RPMI7951 (cell line): ENCODE results near the gene MYO5B. TPM values are rescaled to one million over a fixed set of nuclear protein-coding genes. Genes with fewer than 3 reads are reported as not detected.

Experiments
- DNase-seq: peaks from one replicate; pipeline ENCODE4 v3.0.0-alpha.2; 2012; ENCODE audit warnings: low read depth
- total RNA-seq: library from RNA; depleted of rRNA; stranded (reverse); fragments of >200 nt; shearing (Covaris generic); gene quantifications from 2 replicates; pipeline ENCODE4 v1.2.3, GENCODE V29; 2014

MYO5B gene
- total RNA-seq, 1 experiment from 2014 or later, result 0.36 TPM

- DNase-seq, result no peak
Measured at GRCh38 chr18:49924293-49924983, 270.5 kb downstream of the MYO5B start.

DNA sequence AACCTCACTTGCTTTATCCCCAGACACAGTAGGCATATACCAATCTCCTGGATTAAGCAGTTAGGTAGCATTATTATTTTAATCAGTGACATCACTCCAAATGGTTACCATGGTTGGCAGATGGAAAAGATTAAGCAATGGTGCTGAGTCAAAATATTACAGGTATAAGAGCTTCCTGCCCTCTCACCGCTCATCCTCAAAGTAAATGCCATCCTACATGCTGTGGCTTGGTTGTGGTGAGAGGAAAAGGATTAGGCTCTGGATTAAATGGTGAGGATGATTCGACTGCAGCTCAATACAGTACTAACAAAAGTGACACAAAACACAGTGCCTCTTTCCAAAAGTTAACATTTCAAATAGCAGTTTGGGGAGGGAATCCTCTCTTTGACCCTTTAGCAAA is 272.7 kb downstream of the MYO5B start:
- no peak for DNase-seq

DNA sequence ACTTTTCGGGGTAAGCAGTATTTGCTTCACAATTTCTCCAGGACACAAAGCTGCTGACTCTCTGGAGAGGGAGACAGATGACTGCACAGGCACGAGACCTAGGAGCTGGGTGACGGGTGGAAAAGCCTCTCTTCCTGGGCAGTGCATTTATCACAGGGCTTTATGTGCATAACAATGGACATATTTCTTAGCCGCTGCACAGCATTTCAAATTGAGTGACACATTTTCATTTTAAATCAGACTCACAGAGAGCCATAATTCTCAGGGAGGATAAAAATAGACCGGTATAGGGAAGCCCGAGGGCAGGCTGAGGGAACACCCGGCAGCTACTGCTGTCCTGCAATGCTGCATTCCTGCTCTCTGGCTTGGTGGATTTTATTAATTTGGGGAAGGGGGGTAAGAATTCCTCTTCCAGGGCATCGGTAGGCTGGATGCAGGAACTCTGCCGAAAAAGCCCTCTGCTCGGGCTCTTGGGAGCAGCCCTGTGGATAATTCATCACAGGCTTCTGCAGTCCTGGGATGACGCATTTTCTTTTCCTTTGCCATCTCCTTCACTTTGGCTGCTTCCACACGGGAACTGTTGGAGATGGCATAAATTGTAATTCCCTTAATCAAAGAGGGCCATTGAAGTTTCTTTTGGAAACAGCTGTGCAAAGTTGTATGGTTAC is 273.5 kb downstream of the MYO5B start:
- peak; percentile 47 for DNase-seq

GRCh38 chr18:49920731-49921130 is 274.2 kb downstream of the MYO5B start:
- DNase-seq, result peak; percentile 87

- DNase-seq, result no peak
Measured at GRCh38 chr18:49917742-49918141, 277.2 kb downstream of the MYO5B start.

DNA sequence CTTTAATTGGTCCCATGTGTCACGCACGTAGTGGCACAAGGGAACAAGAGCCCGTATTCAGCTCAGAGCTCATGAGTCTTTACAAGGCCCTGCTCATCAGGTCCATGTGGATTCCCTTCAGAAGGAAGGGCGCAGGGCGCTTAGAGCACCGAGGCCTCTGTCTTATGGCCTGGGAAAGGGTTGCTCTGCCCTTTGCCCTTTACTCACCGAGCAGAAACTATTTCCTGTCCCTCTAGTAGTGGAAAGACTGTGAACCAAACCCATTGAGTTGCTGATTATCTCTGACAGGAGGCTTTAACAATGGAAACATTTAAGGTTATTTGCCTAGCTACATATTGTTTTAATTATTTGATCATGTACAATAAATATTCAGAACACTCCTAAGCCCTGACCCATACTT is 279.6 kb downstream of the MYO5B start:
- DNase-seq, result no peak

GRCh38 chr18:49913221-49913620 is 281.7 kb downstream of the MYO5B start:
- no peak for DNase-seq

DNA sequence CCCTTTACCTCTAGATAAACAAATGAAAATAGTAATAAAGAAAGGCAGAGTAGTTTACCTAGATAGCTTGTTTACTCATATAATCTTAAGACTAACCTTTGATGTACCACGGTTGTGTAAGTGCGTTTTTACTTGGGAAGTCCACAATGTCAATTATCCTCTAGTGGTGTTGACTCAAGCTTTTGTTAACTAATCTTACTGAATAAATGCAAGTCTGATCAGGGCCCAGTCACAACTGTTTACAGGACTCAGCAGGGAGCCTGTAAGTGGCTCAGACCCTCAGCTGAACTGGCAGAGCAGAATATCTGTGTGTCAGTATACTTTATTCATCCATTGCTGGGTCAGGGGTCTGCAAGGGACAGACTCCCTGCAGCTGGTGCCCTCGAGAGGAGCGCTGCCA is 283.5 kb downstream of the MYO5B start:
- no peak for DNase-seq

DNA sequence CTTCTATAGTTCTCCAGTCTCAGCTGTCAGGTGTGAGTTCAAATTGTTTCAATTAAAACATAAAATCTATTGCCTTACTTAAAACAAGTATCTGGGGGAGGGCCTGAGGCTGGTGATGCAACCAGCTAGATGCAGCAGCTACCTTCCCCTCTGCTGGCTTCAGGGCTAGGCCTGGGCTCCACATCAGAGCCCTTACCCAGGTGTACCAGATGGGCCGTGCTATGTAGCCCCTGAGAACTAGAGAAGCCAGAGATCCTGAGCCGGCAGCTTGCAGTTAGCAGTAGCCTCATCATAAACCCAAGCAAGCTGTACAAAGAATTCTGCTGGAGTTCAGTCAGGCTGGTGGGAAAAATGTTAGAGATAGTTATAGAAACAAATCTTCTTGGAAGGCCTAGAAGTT is 284.0 kb downstream of the MYO5B start:
- DNase-seq, result no peak

- DNase-seq, result no peak
Measured at GRCh38 chr18:49910019-49910418, 284.9 kb downstream of the MYO5B start.

GRCh38 chr18:49907346-49907929 is 287.5 kb downstream of the MYO5B start:
- no peak for DNase-seq

DNA sequence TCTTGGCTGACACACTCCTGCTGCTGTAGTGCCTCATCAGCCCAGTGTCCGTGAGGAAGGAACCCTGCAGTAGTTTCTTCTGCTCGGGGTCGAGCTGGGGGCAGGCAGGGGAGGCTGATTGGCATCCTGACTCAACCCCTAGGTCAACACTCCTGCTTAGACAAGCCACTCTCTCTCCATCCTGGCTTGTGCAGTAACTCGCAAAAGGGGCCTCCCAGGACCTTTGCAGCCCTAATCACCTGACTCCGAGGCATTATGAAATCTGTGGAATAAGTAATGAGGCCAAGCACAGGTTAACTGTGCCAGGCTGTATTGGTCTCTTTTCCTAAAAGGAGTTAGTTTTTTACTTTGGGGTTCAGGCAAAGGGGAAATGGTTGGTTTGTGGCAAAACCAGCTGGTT is 289.2 kb downstream of the MYO5B start:
- DNase-seq, result no peak

DNA sequence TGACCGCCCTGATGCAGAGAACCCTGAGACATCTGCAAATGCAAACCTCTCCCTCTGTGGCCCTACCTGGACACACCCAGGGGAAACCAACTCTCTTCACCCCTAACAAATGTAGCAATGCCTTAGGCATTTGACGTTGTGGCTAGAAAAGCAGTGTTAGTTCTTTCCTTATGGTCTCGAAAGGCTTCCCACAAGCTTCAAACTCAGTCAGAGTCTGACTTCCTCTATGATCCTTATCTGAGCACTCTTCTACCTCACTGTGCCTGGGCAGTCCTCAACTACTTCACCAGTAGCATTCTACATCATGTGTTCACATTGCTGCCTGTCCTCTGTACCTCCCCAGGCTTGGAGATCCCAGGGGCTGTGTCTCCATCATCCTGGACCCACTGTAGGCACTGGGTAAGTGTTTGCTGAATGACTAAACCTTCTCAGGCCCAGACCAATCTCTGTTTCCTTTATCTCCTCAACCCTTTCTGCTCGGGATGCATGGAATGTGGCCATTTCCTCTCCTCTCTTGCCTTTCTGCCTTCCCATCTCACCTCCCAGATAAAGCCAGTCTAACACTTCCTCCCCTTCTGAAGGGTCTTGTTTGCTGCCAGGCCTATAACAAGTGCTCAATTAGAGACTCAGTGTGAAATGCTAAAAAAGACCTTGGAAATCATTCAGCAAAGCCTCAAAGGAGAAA is 289.9 kb downstream of the MYO5B start:
- DNase-seq, result no peak

DNA sequence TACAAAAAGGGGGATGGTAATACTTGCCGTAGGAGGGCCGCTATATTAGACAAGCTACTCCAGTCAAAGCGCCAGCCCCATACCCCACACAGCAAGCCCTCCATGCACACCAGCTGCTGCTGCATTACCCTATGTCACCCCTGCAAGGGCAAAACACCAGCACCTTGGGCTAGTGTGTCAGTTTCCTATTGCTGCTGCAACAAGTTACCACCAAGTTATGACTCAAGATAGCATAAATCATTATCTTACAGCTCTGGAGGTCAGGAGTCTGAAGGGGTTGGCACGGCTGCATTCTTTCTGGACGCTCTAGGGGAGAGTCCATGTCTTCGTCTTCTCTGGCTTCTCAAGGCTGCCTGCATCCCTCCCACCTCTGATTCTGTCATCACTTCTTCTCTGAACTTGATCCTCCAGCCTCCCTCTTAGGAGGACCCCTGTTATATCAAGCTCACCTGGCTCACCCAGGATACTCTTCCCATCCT is 293.0 kb downstream of the MYO5B start:
- peak; percentile 7 for DNase-seq

- no peak for DNase-seq
Measured at GRCh38 chr18:49899657-49900330, 295.2 kb downstream of the MYO5B start.

GRCh38 chr18:49898421-49898820 is 296.5 kb downstream of the MYO5B start:
- peak; percentile 63 for DNase-seq

- DNase-seq, result no peak
Measured at GRCh38 chr18:49894517-49895226, 300.3 kb downstream of the MYO5B start.

- no peak for DNase-seq
Measured at GRCh38 chr18:49893036-49893435, 301.9 kb downstream of the MYO5B start.

DNA sequence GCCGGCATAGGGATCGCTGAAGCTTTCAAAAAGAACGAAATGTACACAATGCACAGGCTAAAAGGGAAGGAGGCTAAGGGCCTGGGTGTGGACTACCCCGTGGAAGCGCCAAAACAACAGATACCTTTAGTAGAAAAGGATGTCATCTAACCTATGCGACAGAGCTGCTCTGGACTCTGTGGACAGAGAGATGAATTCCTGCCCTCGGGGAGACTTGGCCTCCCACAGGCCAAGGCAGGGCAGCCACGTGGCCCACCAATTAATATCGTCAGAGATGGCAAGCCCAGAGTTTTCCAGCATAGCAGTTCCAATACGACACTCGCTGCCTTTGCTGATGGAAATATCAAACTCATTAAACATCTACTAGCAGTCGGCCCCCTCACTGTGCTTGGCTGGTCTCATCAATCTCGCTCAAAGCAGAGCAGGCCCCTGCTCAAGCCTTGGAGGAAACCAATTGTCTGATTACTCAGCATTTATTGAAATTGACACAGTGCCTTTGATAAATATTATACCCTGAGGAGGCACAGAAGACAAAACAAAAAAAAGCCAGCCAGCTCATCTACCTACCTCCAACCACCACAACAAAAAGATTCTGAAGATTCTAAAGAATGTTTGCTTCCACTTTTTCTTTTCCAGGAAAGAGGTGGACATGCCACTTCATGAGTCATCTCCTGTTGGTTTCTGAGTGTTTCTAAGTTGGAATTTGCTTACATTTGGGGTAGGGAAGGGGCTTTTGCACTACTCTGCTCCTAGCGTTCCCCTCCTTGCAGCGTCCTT is 302.6 kb downstream of the MYO5B start:
- peak; percentile 60 for DNase-seq

DNA sequence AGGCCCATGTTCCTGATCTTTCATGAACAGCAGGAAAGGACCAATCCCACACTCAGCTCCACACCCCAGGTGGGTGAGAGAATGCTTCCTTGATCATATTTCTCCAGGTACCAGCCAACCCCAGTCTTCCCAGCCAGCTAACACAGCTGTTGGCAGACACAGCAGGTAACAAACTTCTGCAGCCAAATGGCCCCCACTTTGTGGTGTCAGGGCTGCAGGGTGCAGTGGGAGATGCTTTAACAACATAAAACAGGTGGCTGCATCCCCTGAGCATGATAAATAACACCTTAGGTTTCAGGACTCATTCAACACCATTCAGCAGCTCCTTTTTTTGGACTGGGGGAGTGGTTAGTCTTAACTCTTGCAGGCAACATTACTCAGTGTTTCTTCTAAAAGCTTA is 304.9 kb downstream of the MYO5B start:
- DNase-seq, result no peak
